NCI-H1105 (cell line): ENCODE results near the gene NINJ2.
"Not testable (repeated sequence)": the region's sequence is repeated elsewhere in the genome, so short reads cannot be mapped to it uniquely, and the experiment has no call there.

ENCODE experiments used
- DNase-seq: peaks from one replicate; lab custom pipeline; 2025; lab: John Stamatoyannopoulos, UW

The NINJ2 gene

GRCh38 chr12:641321-641720 lies 21.9 kb downstream of the NINJ2 start:
- DNase-seq, result not testable (repeated sequence)

- DNase-seq, result no peak
Measured at GRCh38 chr12:640773-641172, 22.5 kb downstream of the NINJ2 start.

GRCh38 chr12:639988-640387 lies 23.3 kb downstream of the NINJ2 start:
- DNase-seq, result no peak

- no peak for DNase-seq
Measured at GRCh38 chr12:639566-639965, 23.7 kb downstream of the NINJ2 start.

GRCh38 chr12:638953-639557 lies 24.2 kb downstream of the NINJ2 start:
- DNase-seq, result no peak

- DNase-seq, result no peak
Measured at GRCh38 chr12:636632-637031, 26.6 kb downstream of the NINJ2 start.

GRCh38 chr12:633731-634130 lies 29.5 kb downstream of the NINJ2 start:
- no peak for DNase-seq

- DNase-seq, result no peak
Measured at GRCh38 chr12:632102-632696, 31.0 kb downstream of the NINJ2 start.

GRCh38 chr12:630656-631632 lies 32.3 kb downstream of the NINJ2 start:
- no peak for DNase-seq

- not testable (repeated sequence) for DNase-seq
Measured at GRCh38 chr12:628742-629078, 34.5 kb downstream of the NINJ2 start.

GRCh38 chr12:627863-628741 lies 35.1 kb downstream of the NINJ2 start:
- no peak for DNase-seq

- no peak for DNase-seq
Measured at GRCh38 chr12:627285-627684, 36.0 kb downstream of the NINJ2 start.

- no peak for DNase-seq
Measured at GRCh38 chr12:625998-626397, 37.2 kb downstream of the NINJ2 start.

GRCh38 chr12:623865-624372 lies 39.3 kb downstream of the NINJ2 start:
- DNase-seq, result no peak

- no peak for DNase-seq
Measured at GRCh38 chr12:623172-623864, 39.9 kb downstream of the NINJ2 start.

GRCh38 chr12:622416-622815 lies 40.8 kb downstream of the NINJ2 start:
- no peak for DNase-seq

GRCh38 chr12:619346-619745 lies 43.9 kb downstream of the NINJ2 start:
- DNase-seq, result no peak

GRCh38 chr12:618605-619004 lies 44.6 kb downstream of the NINJ2 start:
- DNase-seq, result no peak

- DNase-seq, result no peak
Measured at GRCh38 chr12:617304-617915, 45.8 kb downstream of the NINJ2 start.

- DNase-seq, result no peak
Measured at GRCh38 chr12:615620-616019, 47.6 kb downstream of the NINJ2 start.
